AG09309 (cell line): Measurements from ENCODE around the gene CTSD.

Experiments used
- DNase-seq: peaks from one replicate; pipeline ENCODE4 v3.0.0-alpha.2; 2010; ENCODE audit warnings: low read depth
- H3K4me3 ChIP-seq: 2 replicates; pipeline ENCODE4 v1.5.1; 2011; ENCODE audit warnings: mild to moderate bottlenecking, low read depth, low read length, moderate library complexity; ENCODE audit not compliant: control insufficient read depth
- TF ChIP-seq, protein P1 (sequence below): IDR thresholded peaks from 2 replicates; pipeline ENCODE4 v1.5.1; 2011; ENCODE audit warnings: mild to moderate bottlenecking, low read depth, low read length, inconsistent platforms; ENCODE audit not compliant: insufficient read depth, control insufficient read depth; ENCODE audit errors: missing control alignments

CTSD gene

GRCh38 chr11:1782031-1782590, 18.4 kb upstream of the CTSD start:
- DNase-seq, result no peak
- TF ChIP-seq, protein P1, sequence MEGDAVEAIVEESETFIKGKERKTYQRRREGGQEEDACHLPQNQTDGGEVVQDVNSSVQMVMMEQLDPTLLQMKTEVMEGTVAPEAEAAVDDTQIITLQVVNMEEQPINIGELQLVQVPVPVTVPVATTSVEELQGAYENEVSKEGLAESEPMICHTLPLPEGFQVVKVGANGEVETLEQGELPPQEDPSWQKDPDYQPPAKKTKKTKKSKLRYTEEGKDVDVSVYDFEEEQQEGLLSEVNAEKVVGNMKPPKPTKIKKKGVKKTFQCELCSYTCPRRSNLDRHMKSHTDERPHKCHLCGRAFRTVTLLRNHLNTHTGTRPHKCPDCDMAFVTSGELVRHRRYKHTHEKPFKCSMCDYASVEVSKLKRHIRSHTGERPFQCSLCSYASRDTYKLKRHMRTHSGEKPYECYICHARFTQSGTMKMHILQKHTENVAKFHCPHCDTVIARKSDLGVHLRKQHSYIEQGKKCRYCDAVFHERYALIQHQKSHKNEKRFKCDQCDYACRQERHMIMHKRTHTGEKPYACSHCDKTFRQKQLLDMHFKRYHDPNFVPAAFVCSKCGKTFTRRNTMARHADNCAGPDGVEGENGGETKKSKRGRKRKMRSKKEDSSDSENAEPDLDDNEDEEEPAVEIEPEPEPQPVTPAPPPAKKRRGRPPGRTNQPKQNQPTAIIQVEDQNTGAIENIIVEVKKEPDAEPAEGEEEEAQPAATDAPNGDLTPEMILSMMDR, result no peak
- H3K4me3 ChIP-seq, result no peak overlapping the region

DNA sequence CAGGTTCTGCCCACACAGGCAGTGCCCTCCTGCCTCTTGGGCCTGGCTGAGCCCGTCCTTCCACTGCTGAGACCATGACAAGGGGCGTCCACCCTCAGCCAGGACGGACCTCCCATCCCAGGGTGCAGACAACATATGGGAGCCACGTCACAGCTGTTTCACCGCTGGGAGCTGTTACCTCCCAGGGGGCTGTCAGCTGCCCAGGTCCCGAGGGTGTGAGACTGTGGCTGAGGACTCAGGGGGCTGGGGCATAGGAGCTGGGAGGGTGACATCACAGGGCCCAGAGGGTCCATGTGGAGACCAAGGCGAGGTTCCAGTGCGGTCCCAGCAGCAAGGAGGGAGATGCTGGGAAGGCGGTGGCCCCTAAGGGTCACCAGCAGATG, 17.9 kb upstream of the CTSD start:
- H3K4me3 ChIP-seq, result no peak overlapping the region
- no peak for DNase-seq
- TF ChIP-seq, protein P1, result no peak

- TF ChIP-seq, protein P1, result no peak
- no peak overlapping the region for H3K4me3 ChIP-seq
- DNase-seq, result no peak
These were observed 17.2 kb upstream of the CTSD start for GRCh38 chr11:1780700-1781592.

GRCh38 chr11:1779806-1780699, 16.3 kb upstream of the CTSD start:
- DNase-seq, result no peak
- H3K4me3 ChIP-seq, result no peak overlapping the region
- TF ChIP-seq, protein P1, result no peak

GRCh38 chr11:1779034-1779805, 15.5 kb upstream of the CTSD start:
- TF ChIP-seq, protein P1, result no peak
- DNase-seq, result no peak
- H3K4me3 ChIP-seq, result no peak overlapping the region
